Measurements from ENCODE around the gene UFC1.

The UFC1 gene

DNA sequence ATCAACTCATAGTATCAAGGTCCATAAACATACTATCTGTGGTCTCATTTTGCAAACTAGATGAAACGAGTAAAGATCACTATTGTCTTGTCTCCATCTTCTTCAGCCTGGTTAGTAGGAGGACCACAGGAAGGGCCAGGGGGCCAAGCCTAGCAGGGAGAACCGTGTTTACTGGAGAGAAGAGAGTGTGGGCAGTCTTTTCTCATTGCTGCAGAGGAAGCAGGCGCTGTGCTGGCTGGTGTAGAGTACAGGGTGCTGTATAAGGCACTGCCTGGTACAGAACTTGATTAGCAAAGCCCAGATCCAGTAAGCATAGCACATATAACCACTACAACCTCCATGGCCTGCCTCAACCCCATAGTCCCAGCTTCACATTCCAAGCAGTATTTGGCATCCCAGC lies 33.5 kb downstream of the UFC1 start:
- no peak overlapping the region for H3K27ac ChIP-seq
- no peak for DNase-seq (ENCODE audit: low read depth, low spot score)

DNA sequence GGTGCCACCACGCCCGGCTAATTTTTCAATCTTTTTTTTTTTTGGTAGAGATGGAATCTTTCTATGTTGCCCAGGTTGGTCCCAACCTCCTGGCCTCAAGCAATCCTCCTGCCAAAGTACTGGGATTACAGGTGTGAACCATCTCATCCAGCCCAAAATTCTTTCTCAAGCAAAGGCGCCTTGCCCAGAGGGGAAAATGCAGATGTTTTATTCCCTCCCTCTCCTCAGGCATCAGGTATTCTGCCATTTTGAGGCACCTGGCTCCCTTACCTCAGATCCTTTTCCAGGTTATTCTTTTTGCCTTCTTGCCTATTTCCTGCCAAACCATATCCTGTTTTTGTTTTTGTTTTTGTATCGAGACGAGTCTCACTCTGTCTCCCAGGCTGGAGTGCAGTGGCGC lies 34.6 kb downstream of the UFC1 start:
- DNase-seq (ENCODE audit: low read depth, low spot score): no peak

DNA sequence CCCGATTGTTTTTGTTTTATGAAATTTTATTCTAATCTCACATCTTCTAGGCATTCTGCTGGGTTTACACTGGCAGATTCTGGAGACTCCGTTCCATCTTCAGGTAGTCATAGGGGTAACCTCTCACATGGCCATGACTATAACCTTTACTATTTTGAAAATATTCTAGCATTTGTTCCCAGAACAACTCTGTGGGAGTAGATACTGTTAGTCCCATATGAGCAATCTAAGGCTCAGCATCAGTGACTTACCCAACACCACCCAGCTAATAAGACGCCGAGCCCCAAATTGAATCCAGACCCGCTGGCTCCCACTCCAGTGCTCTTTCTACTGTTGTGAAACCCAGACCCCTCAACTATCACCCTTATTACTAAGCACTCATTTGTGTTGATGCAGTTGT lies 35.3 kb downstream of the UFC1 start:
- no peak overlapping the region for H3K27ac ChIP-seq
- no peak for DNase-seq (ENCODE audit: low read depth, low spot score)

More for the DNA sequence above, 34.6 kb downstream of the UFC1 start:
- H3K27ac ChIP-seq: no peak overlapping the region

DNA sequence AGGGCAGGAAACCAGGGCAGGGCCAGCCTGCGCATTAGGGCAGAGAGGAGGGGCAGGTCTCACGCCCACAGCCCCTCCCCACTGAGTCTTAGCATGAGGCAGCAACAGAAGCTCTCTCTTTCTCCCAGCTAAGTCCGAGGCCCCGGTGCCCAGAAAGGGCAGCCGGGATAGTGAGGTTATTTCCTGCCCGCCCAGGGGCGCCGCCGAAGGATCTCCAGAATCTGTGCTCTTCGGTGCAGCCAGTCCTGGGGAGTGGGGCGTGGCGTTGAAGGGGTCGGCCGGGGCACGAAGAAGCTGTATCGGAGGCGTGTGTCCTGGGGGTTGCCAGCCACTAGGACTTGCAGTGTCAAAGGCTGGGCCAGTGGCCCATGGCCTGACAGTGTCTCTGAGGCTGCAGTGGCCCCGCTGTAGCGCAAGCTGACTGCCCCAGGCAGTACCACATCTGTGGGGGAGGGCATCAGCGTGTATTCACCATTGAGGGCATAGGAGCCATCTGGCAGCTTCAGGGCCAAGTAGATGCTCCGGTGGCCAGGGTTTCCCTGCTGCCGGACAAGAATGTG lies 37.3 kb downstream of the UFC1 start:
- no peak overlapping the region for H3K27ac ChIP-seq
- DNase-seq (ENCODE audit: low read depth, low spot score): no peak

DNA sequence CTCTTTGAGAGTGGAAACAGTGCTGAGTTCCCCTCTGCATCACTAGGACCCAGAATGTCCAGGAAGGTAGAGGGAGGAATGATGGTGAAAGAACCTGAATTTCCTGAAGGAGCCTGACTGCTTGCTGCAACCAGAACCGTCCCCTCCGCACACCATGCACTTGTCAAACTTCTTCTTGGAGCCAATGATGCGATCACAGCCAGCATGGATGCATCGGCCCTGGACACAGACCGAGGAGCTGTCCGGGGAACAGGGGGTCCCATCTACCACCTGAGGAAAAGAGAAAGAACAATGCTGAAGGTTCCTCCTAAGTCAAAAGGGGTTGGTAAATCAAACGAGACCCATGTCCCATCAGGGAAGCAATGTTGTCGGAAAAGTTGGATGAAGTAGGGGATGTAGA lies 38.2 kb downstream of the UFC1 start:
- no peak overlapping the region for H3K27ac ChIP-seq

DNA sequence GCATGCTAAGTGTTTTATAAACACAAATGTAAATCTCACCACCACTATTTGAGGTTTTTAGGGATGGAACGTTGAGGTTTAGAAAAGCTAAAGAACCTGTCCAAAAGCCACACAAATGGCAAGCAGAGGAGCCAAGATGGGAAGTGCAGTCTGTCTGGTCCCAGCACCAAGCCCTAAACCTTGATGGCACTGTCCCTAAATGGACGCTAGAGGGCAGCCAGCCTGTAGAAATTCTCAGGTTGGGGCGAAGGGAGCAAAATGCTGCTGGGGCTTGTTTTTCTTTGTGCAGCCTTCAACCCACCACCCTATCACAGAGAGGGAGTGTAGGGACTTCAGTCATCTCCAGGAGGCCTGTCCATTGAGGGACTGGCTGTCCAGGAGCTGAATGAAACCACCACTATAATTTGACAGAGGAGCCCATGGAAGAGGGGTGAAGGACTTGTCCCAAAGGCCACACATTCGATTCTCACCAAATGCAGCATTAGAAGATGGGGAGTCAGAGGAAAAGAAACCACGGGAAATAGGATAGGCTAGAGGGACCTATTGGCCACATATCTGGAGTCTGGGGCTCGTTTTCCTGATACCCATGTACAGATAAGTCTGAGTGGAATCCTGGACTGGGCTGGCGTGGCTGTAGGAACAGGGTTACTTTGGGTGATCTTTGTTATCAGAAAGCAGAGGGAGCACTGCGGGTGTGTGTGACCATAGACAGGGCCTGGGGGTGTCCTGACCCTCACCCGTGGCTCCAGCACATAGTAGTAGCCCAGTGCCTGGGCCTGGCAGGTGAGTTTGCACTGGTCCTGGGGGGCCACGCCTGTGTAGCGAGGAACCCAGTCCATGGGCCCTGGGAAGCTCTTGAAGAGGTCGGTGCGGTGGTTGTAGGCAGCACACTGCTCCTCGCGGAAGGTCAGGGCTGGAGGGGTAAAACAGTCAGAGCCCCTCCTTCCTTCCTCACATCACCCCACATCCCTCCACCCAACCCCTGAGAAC lies 39.0 kb downstream of the UFC1 start:
- no peak overlapping the region for H3K27ac ChIP-seq
- no peak for DNase-seq (ENCODE audit: low read depth, low spot score)

More for the DNA sequence above, 38.2 kb downstream of the UFC1 start:
- DNase-seq (ENCODE audit: low read depth, low spot score): no peak

DNA sequence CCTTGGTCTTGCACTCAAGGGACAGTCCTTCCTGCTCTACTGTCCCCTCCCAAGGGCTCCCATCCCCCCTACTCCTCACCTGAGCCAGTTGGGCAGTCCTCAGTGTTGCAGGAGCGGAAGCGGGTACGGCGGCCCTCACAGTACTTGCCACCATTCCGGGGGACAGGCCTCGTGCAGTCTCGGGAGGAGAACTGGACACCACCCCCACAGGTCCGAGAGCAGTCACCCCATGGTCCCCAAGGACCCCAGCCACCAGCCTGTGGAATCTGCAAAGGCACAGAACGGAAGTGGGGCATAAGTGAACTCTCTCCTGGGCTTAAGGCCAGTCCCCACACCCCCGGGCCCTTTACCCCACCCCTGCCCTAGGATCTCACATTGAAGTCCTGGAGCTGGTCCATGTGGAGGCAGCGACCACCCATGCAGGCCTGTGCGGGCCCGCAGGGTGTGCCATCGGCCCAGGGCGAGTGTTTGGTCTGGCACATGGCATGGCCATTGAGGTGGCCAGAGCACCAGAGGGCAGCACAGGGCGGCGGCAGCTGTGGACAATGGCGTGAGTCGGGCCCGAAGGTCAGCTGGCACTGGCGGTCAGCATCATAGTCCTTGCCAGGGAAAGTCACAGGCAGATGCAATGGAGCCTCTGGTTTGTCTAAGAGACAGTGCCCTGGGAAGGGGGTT lies 39.9 kb downstream of the UFC1 start:
- H3K27ac ChIP-seq: no peak overlapping the region
- DNase-seq (ENCODE audit: low read depth, low spot score): no peak

DNA sequence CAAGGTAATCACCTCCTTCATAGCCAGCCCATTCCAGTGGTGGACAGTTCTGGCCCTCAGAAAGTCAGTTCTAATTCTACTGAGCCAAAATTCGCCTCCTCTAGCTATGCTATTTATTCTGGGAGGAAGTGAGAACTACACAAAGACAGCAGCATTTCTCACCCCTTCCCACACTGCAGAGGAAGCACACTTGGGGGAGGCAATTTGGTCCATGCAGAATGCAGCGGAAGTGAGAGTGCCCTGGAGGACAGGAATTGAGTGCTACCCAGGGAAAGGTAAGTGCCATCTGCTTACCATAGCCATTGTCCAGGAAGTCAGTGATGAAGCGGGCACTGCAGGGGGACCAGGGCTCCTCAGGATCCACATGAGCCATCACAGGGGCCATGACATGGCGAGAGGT lies 41.4 kb downstream of the UFC1 start:
- DNase-seq (ENCODE audit: low read depth, low spot score): no peak
- no peak overlapping the region for H3K27ac ChIP-seq

DNA sequence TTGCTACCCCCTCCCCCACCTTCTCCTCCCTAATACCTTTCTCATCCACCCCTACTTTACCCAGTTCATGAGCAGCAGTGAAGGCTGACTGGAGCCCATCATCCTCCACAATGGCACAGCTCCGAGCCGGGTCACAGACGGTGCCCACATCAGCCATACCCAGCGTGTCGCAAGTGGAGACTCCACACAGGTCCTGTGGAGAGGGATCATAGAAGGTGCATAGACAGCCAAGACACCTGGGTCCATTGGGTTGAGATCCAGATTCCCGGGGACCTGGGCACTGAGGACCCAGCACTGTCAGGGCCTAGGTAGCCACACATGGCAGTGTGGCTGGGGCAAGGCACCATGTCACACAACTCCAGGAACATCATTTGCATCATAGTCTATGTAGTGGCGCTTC lies 42.3 kb downstream of the UFC1 start:
- no peak overlapping the region for H3K27ac ChIP-seq
- DNase-seq (ENCODE audit: low read depth, low spot score): no peak

DNA sequence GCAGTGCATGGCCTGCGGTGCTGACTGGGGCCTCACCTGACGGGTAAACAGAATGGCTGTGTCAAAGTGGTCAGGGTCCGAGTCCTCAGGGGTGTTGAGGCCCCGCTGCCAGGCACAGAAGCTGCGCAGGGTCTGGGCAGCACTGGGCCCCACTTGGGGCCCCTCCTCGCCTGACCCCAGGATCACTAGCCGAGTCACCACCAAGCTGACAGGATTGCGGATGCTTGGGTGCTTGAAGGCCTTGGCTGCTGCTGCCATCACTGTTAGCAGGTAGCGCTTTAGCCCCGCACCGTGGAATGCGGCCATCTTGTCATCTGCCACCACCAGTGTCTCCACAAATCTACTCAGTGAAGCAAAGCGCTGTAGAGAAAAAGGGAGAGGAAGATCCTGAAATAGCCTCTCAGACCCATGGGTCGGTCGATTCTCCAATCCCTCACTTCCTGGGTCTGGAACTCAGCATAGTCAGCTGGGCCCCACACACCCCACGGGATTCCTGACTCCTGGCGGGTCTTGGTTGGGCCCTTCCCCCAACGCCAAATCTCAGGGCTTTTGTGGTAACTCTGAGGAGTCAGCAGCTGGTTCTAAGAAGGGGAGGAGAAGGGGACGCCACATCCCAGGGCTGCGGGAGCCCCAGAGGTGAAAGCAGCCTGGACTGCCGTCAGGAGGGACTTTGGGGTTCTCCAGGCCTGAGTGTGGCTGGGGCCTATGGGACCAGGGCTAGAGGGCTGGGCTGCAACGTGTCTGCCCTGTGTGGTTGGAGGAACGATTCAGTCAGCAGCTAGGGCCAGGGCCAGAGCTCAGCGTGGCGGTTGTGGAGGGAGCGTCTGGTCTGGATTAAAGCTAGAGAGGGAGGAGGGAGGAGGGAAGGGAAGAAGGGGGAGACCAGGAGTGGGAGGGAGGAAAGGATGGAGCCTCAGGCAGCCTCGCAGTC lies 43.0 kb downstream of the UFC1 start:
- DNase-seq (ENCODE audit: low read depth, low spot score): no peak
- H3K27ac ChIP-seq: no peak overlapping the region

DNA sequence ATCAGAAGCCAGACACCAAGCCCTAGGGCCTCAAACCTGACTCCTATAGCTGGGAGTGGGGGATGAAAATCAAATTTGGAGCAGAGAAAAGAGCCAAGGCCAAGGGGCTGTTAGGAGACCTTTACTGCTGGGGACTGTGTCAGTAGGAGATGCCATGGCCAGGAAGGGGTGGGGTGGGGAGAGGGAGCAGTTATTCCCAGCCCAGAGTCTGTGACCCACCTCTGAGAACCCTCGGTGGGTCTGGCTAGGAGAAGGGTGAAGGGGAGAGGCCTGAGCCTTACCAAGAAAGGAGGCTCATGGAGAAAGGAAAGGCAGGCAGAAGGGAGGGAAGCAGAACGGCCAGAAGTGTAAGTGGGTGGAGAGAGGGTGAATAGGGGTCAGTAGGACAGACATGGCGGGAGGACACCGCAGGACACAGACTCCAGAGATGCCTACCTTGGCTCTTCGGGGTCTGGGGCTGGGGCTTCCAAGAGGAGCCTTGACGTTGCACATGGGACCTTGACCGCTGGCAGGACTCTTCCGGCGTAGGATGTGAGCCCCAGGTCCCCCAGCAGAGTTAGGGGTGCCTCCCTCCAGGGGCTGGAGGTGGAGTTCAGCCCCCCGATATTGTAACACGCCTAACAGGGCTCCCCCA lies 43.9 kb downstream of the UFC1 start:
- H3K27ac ChIP-seq: no peak overlapping the region
- no peak for DNase-seq (ENCODE audit: low read depth, low spot score)

DNA sequence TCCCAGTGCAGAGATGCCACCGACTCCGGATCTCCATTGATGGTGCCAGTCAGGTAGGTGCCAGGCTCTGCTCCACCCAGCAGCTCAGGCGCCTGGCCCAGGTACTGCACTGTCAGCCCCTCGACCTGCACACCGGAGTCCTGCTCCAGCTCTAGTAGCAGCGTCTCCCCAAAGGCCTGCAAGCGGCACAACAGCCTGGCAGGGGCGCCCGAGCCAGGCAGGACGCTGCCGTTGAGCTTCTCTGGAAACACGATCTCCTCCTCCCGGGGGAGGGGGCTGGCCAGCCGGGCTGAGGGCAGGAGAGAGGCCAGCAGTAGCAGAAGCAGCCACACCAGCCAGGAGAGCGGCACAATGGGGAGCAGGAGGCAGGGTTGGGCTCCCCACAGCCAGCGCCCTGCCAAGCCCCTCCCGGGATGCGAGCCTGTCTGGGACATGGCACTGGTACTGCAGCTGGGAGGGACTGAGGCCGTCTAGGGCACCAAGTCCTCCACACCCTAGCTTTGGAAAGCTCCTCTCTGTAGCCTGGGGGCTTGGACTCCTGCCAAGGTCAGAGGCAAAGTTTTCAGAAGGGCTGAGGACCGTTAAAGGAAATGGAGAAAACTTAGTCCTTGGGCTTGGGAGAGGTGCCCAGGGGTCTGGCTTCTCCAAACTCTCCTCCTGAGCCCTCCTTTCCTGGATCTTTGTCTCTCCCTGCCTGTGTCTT lies 44.6 kb downstream of the UFC1 start:
- no peak for DNase-seq (ENCODE audit: low read depth, low spot score)
- H3K27ac ChIP-seq: no peak overlapping the region

DNA sequence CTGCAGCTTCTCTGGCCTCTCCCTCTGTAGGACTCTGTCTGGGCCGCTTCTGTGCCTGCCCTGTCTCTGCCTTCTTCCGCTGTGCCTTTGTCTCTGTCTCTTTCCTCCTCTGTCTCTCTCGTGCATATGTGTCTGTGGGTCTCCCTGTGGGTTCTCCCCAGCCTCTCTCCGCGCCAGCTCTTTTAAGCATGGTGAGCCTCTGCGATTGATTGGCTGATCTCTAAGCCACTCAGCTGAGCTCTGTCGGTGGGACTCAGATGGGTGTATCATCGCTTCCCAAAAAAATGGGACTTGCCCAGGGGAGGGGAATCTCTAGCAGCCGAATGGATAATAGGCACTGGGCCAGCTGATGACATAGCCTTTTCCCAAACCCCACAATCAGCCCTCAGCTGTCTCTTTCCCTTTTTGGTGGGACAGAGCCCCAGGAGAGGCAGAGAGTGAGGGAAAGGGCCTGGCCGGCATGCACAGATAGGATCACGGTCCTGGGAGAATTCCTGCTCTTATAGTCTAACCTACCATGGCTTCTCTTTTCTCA lies 45.2 kb downstream of the UFC1 start, which contains the start of gene ADAMTS4:
ADAMTS4 (minus strand) TSS at position 158 of the 535 bp plus-strand sequence. CDS start 427 bp downstream, outside the sequence.
- no peak for DNase-seq (ENCODE audit: low read depth, low spot score)
- no peak within 1 kb of the TSS for H3K27ac ChIP-seq

DNA sequence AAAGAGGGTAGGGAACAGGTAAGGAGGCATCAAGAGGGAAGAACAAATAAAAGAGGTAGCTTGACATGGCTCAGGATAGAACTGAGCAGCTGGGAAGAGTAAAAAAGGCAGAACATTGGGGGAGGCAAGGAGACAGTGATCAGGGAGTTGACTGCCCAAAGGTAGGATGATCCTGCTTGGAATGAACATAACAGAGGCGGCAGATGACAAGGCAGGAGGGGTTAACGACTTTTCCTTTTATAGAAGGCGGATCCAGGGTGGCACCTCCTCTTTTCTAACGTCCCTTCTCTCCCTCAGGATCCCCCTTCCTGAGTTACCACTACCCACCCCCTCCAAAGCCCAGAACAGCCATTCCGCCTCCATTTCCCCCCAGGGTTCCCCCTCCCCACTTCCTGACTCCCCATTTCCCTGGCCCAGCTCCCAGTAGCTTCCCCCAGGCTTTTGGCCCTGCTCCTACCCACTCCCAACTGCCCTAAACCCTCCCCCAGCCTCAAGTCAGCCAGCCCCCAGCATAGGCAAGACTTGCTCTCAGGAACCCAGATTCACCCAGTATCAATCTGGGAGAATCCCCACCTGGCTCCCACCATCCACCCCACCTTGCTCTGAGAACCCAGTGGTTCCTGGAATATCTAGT lies 45.8 kb downstream of the UFC1 start:
- DNase-seq (ENCODE audit: low read depth, low spot score): no peak
- H3K27ac ChIP-seq: no peak overlapping the region

DNA sequence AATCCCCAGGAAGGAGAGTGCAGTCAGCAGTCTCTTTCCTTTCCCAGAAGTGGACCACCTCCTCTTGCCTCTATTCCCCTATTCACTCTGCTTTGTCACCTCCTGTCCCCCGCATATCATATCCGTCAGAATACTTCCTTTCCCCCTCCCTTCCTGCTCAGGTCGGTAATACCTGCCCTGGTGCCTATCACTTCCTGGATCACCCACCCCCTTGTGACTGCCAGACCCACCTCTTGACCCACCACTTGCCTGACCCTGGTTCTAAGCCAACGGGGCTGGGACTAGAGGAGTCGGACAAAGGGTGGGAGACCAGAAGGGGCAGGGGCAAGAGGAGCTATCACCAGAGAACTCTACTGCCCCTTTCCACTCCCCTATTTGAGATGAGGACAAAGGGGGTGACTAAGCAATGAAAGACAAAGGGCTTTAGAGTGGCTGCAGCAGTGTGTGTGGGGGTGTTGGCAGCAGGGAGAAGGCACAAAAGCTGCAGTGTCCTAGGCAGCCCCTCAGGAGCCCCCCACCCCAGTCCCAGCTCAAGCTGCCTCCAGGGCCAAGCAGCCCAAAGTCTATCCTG lies 46.7 kb downstream of the UFC1 start:
- no peak for DNase-seq (ENCODE audit: low read depth, low spot score)
- H3K27ac ChIP-seq: peak overlapping the region; percentile 91

DNA sequence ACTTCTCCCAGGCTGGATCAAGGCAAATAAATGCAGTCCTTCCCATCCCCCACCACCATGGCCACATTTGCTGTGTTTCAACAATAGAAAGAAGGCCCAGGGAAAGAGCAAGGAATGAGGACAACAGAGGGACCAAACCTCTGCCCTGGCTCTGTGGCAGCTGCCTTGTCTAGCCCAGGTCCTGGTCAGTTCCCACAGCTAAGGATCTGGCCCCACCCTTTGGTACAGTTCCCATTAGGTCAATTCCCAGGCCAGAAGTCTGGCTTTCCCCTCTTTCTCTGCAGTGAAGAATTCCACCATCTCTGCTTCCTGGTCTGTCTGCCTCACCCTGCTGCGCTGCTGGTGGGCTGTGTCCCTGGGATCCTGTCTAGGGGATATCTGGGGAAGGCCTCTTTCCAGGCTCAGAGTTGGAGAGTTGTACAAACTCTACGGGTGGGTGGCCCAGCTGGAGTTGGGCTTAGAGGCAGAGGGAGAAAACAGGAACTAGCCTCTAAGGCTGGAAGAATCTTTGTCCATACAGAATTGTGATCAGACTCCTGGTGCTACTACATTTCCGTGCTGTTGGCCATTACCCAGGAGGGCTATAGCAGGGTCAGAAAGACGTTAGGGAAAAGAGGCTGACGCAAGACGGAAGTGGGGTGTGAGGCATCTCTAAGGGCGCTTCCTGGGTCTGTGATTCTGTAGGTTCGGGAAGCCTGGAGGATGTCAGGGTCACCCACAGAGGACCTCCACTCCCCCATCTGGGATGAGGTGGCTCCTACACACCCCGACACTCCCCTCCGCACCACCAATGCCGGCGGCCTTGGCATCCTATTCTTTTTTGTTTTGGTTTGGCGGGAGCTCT lies 47.4 kb downstream of the UFC1 start:
- no peak for DNase-seq (ENCODE audit: low read depth, low spot score)
- H3K27ac ChIP-seq: peak overlapping the region; percentile 91
